K562 (cell line): ENCODE measurements around the gene HLF. TPM values are rescaled to one million over a fixed set of nuclear protein-coding genes. Genes with fewer than 3 reads are reported as not detected.

Experiments used
- ATAC-seq: fragments of 200-7000 bp; cut with Tn5 transposase; 3 replicates; pipeline ENCODE4 v1.9.1; 2020; ENCODE audit warnings: moderate library complexity
- BruUV-seq: library from RNA; stranded (reverse); fragments of 400-500 nt; replicated peaks from 2 replicates; lab custom pipeline; 2021; lab: Mats Ljungman, UMichigan
- CTCF ChIA-PET: fragments of 300-600 bp; formaldehyde crosslinking; extraction: SDS; loops from one replicate; lab custom pipeline; 2021; ENCODE audit warnings: low intra/inter-chr PET ratio; lab: Yijun Ruan, JAX
- POLR2A ChIA-PET: fragments of 300-600, 350-650 bp; sonication (Branson Sonifier 250); formaldehyde crosslinking; extraction: SDS; loops from one replicate; lab custom pipeline; 2021; ENCODE audit warnings: antibody characterized with exemption, inconsistent platforms; lab: Yijun Ruan, JAX
- DNase-seq, 4 experiments: peaks; one replicate each; pipeline versions ENCODE4 v3.0.0 to v3.0.0-alpha.2; 2011 to 2018; ENCODE audit warnings: low spot score in 3 of 4, mixed read lengths in 3 of 4; ENCODE audit errors: extremely low read depth in 1 of 4
- FAIRE-seq: peaks from 2 replicates; lab custom pipeline; 2011; peaks lifted over from hg19 to GRCh38; lab: Jason Lieb, UNC
- H2AFZ ChIP-seq: 2 replicates; pipeline ENCODE4 v1.6.0; 2011; ENCODE audit warnings: low read depth, low read length, control low read depth, inconsistent platforms
- H3K27ac ChIP-seq: fragments of 200-600 bp; 3 replicates; pipeline ENCODE4 v1.8.0; 2011; ENCODE audit warnings: low read depth, mild to moderate bottlenecking, control low read depth, inconsistent platforms, low read length, moderate library complexity, mixed read lengths; ENCODE audit errors: extremely low read depth
- H3K27me3 ChIP-seq, 2 experiments: fragments of 300-600 bp in 1 of 2; 2 replicates in 1 of 2; 3 replicates in 1 of 2; pipeline versions ENCODE4 v1.6.0 to v1.8.0; 2011; ENCODE audit warnings: inconsistent platforms in 2 of 2, low read length in 2 of 2, mild to moderate bottlenecking in 1 of 2, mixed read lengths in 1 of 2, moderate library complexity in 1 of 2; ENCODE audit not compliant: control insufficient read depth in 2 of 2, insufficient read depth in 2 of 2
- H3K36me3 ChIP-seq: fragments of 300-600 bp; 3 replicates; pipeline ENCODE4 v1.8.0; 2011; ENCODE audit warnings: mild to moderate bottlenecking, low read length, inconsistent platforms; ENCODE audit not compliant: control insufficient read depth, insufficient read depth
- H3K4me1 ChIP-seq, 2 experiments: fragments of 200-600 bp in 1 of 2; replicated peaks in 1 of 2; 2 replicates in 1 of 2; 3 replicates in 1 of 2; pipeline versions ENCODE4 v1.5.1 to v1.8.0; 2011; ENCODE audit warnings: inconsistent platforms in 2 of 2, low read length in 2 of 2, mild to moderate bottlenecking in 1 of 2, mixed read lengths in 1 of 2, moderate library complexity in 1 of 2; ENCODE audit not compliant: control insufficient read depth in 2 of 2, insufficient read depth in 2 of 2
- H3K4me2 ChIP-seq: 2 replicates; pipeline ENCODE4 v1.6.1; 2011; ENCODE audit warnings: low read length, control low read depth, inconsistent platforms, mixed read lengths; ENCODE audit not compliant: insufficient read depth
- H3K4me3 ChIP-seq: fragments of 200-600 bp; sonication (generic), shearing (Covaris generic); 2 replicates; pipeline ENCODE4 v1.5.1; 2016; ENCODE audit warnings: control low read depth, inconsistent platforms
- H3K79me2 ChIP-seq: fragments of 200-600 bp; 3 replicates; pipeline ENCODE4 v1.8.0; 2011; ENCODE audit warnings: low read length, inconsistent platforms; ENCODE audit not compliant: control insufficient read depth, insufficient read depth
- H3K9ac ChIP-seq, 2 experiments: 2 replicates each; pipeline versions ENCODE4 v1.6.0 to v1.6.1; 2011; ENCODE audit warnings: low read depth in 2 of 2, low read length in 2 of 2, control low read depth in 1 of 2, inconsistent platforms in 1 of 2, mild to moderate bottlenecking in 1 of 2, mixed read lengths in 1 of 2; ENCODE audit not compliant: insufficient read depth in 1 of 2
- H3K9me1 ChIP-seq: one replicate; pipeline ENCODE4 v1.6.0; 2011; ENCODE audit warnings: inconsistent platforms, mild to moderate bottlenecking, low read length, moderate library complexity; ENCODE audit not compliant: control insufficient read depth, insufficient read depth
- H3K9me3 ChIP-seq: replicated peaks from 2 replicates; pipeline ENCODE4 v1.5.1; 2011; ENCODE audit warnings: low read depth, low read length, inconsistent platforms; ENCODE audit not compliant: control insufficient read depth, insufficient read depth
- H4K20me1 ChIP-seq: replicated peaks from 2 replicates; pipeline ENCODE4 v1.6.1; 2011; ENCODE audit warnings: low read length, inconsistent platforms, mixed read lengths; ENCODE audit not compliant: control insufficient read depth, insufficient read depth
- ATF7 ChIP-seq: fragments of 450-650 bp; IDR thresholded peaks from 2 replicates; pipeline ENCODE4 v1.7.1; 2014; ENCODE audit warnings: mild to moderate bottlenecking, moderate library complexity
- BCL6 ChIP-seq: fragments of 250-450 bp; sonication (Bioruptor Pico); IDR thresholded peaks from 2 replicates; pipeline ENCODE4 v1.4.0; 2020
- CC2D1A ChIP-seq: fragments of 450-650 bp; IDR thresholded peaks from 2 replicates; pipeline ENCODE4 v1.6.1; 2017; ENCODE audit warnings: mild to moderate bottlenecking
- ERF ChIP-seq: fragments of 450-650 bp; formaldehyde crosslinking; IDR thresholded peaks from 2 replicates; pipeline ENCODE4 v1.4.0; 2020; ENCODE audit warnings: mild to moderate bottlenecking, mixed read lengths
- EZH2 ChIP-seq: IDR thresholded peaks from 2 replicates; pipeline ENCODE4 v1.6.1; 2012; ENCODE audit warnings: low read depth, mild to moderate bottlenecking, inconsistent platforms, low read length, borderline replicate concordance
- GMEB1 ChIP-seq: fragments of 250-450 bp; sonication (Bioruptor Pico); IDR thresholded peaks from 2 replicates; pipeline ENCODE4 v1.4.0; 2020; ENCODE audit warnings: mild to moderate bottlenecking
- HDAC1 ChIP-seq, 2 experiments: fragments of 450-650 bp; IDR thresholded peaks; 2 replicates each; pipeline ENCODE4 v1.6.1; 2016 to 2017; ENCODE audit warnings: inconsistent platforms in 1 of 2, mild to moderate bottlenecking in 1 of 2, moderate library complexity in 1 of 2
- KAT2B ChIP-seq: IDR thresholded peaks from one replicate; pipeline ENCODE4 v1.6.1; 2012; ENCODE audit warnings: low read depth, mild to moderate bottlenecking, control low read depth, inconsistent platforms, low read length, moderate library complexity
- MYBL2 ChIP-seq, 2 experiments: fragments of 450-650 bp in 1 of 2; sonication (generic) in 1 of 2; formaldehyde crosslinking in 1 of 2; IDR thresholded peaks; 2 replicates each; pipeline versions ENCODE4 v1.6.1 to v1.8.1; 2017 to 2022; ENCODE audit warnings: borderline replicate concordance in 1 of 2, inconsistent platforms in 1 of 2, low read depth in 1 of 2, mild to moderate bottlenecking in 1 of 2, missing genetic modification reagents in 1 of 2, moderate library complexity in 1 of 2
- NFYB ChIP-seq: IDR thresholded peaks from 2 replicates; pipeline ENCODE4 v1.6.1; 2011; ENCODE audit warnings: mild to moderate bottlenecking, moderate library complexity; ENCODE audit not compliant: insufficient read length; ENCODE audit errors: extremely low read depth
- NONO ChIP-seq, 2 experiments: fragments of 200-400 bp in 1 of 2; fragments of 450-650 bp in 1 of 2; formaldehyde crosslinking in 1 of 2; IDR thresholded peaks; 2 replicates each; pipeline ENCODE4 v1.6.1; 2017; ENCODE audit warnings: low read depth in 2 of 2, mild to moderate bottlenecking in 2 of 2, moderate library complexity in 2 of 2, low read length in 1 of 2
- POLR2B ChIP-seq: fragments of 450-650 bp; IDR thresholded peaks from 2 replicates; pipeline ENCODE4 v1.6.1; 2018; ENCODE audit warnings: low read depth; ENCODE audit not compliant: partially characterized antibody
- RCOR1 ChIP-seq, 2 experiments: IDR thresholded peaks; 2 replicates each; pipeline ENCODE4 v1.6.1; 2012; ENCODE audit warnings: low read depth in 2 of 2, low read length in 2 of 2, borderline replicate concordance in 1 of 2, improper control_type of control experiment in 1 of 2
- RFX5 ChIP-seq: IDR thresholded peaks from 2 replicates; pipeline ENCODE4 v1.6.1; 2011; ENCODE audit warnings: low read depth, mild to moderate bottlenecking, improper control_type of control experiment, low read length
- SREBF1 ChIP-seq: fragments of 150-350 bp; IDR thresholded peaks from 2 replicates; pipeline ENCODE4 v1.6.1; 2014; ENCODE audit warnings: antibody characterized with exemption, low read depth, low read length, borderline replicate concordance
- TRIM28 ChIP-seq: fragments of 450-650 bp; IDR thresholded peaks from 2 replicates; pipeline ENCODE4 v1.6.1; 2017
- U2AF2 ChIP-seq: fragments of 200-400 bp; formaldehyde crosslinking; optimal IDR thresholded peaks from 2 replicates; pipeline ENCODE3; 2017; ENCODE audit warnings: low read depth, mild to moderate bottlenecking, low read length
- ZBTB8A ChIP-seq: fragments of 450-650 bp; IDR thresholded peaks from 2 replicates; pipeline ENCODE4 v1.6.1; 2018; ENCODE audit warnings: mild to moderate bottlenecking, moderate library complexity; ENCODE audit not compliant: partially characterized antibody
- ZNF57 ChIP-seq: fragments of 450-650 bp; formaldehyde crosslinking; IDR thresholded peaks from 2 replicates; pipeline ENCODE4 v1.4.0; 2020; ENCODE audit warnings: mild to moderate bottlenecking, moderate library complexity
- WGBS: fragments of 100-300 bp; shearing (Covaris generic); methylation state at CpG from one replicate; pipeline ENCODE4 v1.1.6; 2016; ENCODE audit warnings: low coverage, mixed read lengths; ENCODE audit not compliant: insufficient coverage; ENCODE audit errors: missing lambda C conversion rate; 5-methylcytosine and 5-hydroxymethylcytosine counted together
- in situ Hi-C: fragments of 300-500 bp; cut with MboI; formaldehyde crosslinking; loops from 4 replicates; pipeline ENCODE4 v1.15.0; 2018; ENCODE audit warnings: inconsistent platforms, mixed read lengths
- intact Hi-C: fragments of 100-400 bp; cut with micrococcal nuclease; formaldehyde crosslinking; loops from 2 replicates; pipeline ENCODE4 v1.14.2; 2022
- polyA plus RNA-seq, 8 experiments: library from polyadenylated mRNA; depleted of rRNA in 4 of 8; stranded (reverse) in 5 of 8; unstranded in 3 of 8; fragments of >200 nt; fragmentation: Nextera tagmentation in 2 of 8; fragmentation: Illumina TruSeq in 1 of 8; extraction: Ambion mirVana in 2 of 8; extraction: Trizol in 1 of 8; gene quantifications; 2 replicates each; pipeline versions ENCODE4 v1.2.1 to v1.2.3, GENCODE V29; 2011 to 2014; ENCODE audit warnings: inconsistent platforms in 1 of 8, missing spikeins in 1 of 8
- total RNA-seq, 7 experiments: library from RNA; depleted of rRNA in 6 of 7; stranded (reverse); fragments of >200 nt in 6 of 7; fragmentation: Illumina TruSeq in 2 of 7; extraction: Trizol in 2 of 7; gene quantifications; 2 replicates each; pipeline versions ENCODE4 v1.2.1 to v1.2.3, GENCODE V29; 2011 to 2021; ENCODE audit warnings: low replicate concordance in 1 of 7
- TF ChIP-seq, protein P1 (sequence below): fragments of 250-450 bp; sonication (Bioruptor Pico); IDR thresholded peaks from 2 replicates; pipeline ENCODE4 v1.8.0; 2021; ENCODE audit warnings: moderate library complexity, mild to moderate bottlenecking, inconsistent platforms

HLF gene
- total and polyA plus RNA-seq, 9 of the 15 experiments (the other 6 are each of a cell fraction or from before 2014, with no cell fraction given): 0.03 to 0.24 (median 0.09) TPM

GRCh38 chr17:55284001-55284884 lies 19.5 kb downstream of the HLF start:
- ATAC-seq (no peak), FAIRE-seq (no peak), DNase-seq (no peak)
- Histone ChIP-seq H2AFZ (no peak overlapping the region), H3K4me1 (no peaks in the 10 kb centered on the region), H3K79me2 (no peaks in the 10 kb centered on the region), H3K27ac (no peak overlapping the region), H3K4me3 (no peak overlapping the region), H3K9ac (no peak overlapping the region), H3K4me2 (no peak overlapping the region), H3K36me3 (no peaks in the 10 kb centered on the region), H3K9me1 (no peaks in the 10 kb centered on the region), H3K9me3 (no peaks in the 10 kb centered on the region), H3K27me3 (peaks cover 0 to 4% of the 10 kb centered on the region in 2 experiments; a peak in 3 of 5 replicates)
- intact Hi-C loops: no loop called here
- POLR2A ChIA-PET: interaction anchor here (0.9 to 1.6 kb wide), 3 partner anchors 10 to 315 kb away, joined by 3 to 4 read pairs (median 4); partner anchors contain the start of genes COX11 and STXBP4
- TF ChIP-seq, protein P1, sequence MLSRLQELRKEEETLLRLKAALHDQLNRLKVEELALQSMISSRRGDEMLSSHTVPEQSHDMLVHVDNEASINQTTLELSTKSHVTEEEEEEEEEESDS: no peak
- no peak for TF ChIP-seq MYBL2 (IDR thresholded peaks at IDR 0.05; ENCODE audit: low read depth)
- TF ChIP-seq MYBL2 (CRISPR knock-in tag; IDR thresholded peaks at IDR 0.05; ENCODE audit: borderline replicate concordance): no peak
- TF ChIP-seq RFX5: no peak
- no peak for TF ChIP-seq ATF7
- TF ChIP-seq BCL6 (CRISPR knock-in tag): no peak
- no peak for TF ChIP-seq U2AF2
- TF ChIP-seq NFYB: no peak
- no peak for TF ChIP-seq TRIM28
- no peak for TF ChIP-seq RCOR1 (IDR thresholded peaks at IDR 0.05; ENCODE audit: borderline replicate concordance in 1 of 2, low read depth in 2 of 2, low read length in 2 of 2)
- TF ChIP-seq HDAC1 (IDR thresholded peaks at IDR 0.05): no peak
- TF ChIP-seq POLR2B: no peak
- TF ChIP-seq ZNF57 (CRISPR knock-in tag): no peak
- TF ChIP-seq GMEB1 (CRISPR knock-in tag): no peak
- TF ChIP-seq ZBTB8A: no peak
- no peak for TF ChIP-seq SREBF1
- TF ChIP-seq CC2D1A: no peak
- no peak for TF ChIP-seq NONO (IDR thresholded peaks at IDR 0.05; ENCODE audit: low read depth in 2 of 2, low read length in 1 of 2)
- no peak for TF ChIP-seq EZH2
- no peak for TF ChIP-seq KAT2B
- TF ChIP-seq ERF (CRISPR knock-in tag): no peak
- TF ChIP-seq, all 486 proteins: peak for 0
- no TSS peak for BruUV-seq
- WGBS: 11% methylated on average over 7 of the region's 7 CpGs
- CTCF ChIA-PET: no interaction called here
- in situ Hi-C loops: no loop called here
- H4K20me1 ChIP-seq: no peaks in the 10 kb centered on the region
